Cerebellar nuclear complex (tissue), 1 donor: Measurements from ENCODE around the gene OR52N1.

Experiments used
- DNase-seq, 2 experiments: peaks; one replicate each; lab custom pipeline; 2025; lab: John Stamatoyannopoulos, UW

Gene OR52N1

GRCh38 chr11:5791165-5791564 lies at the start of gene OR52N1:
Gene OR52N1, minus strand, starts transcription at chr11:5791265. Its CDS starts 2,449 bp downstream, at chr11:5788816.
- no peak for DNase-seq

GRCh38 chr11:5837695-5838094 lies 46.6 kb upstream of the OR52N1 start:
- DNase-seq, result no peak

GRCh38 chr11:5833446-5833845 lies 42.4 kb upstream of the OR52N1 start:
- no peak for DNase-seq

GRCh38 chr11:5831196-5831829 lies 40.2 kb upstream of the OR52N1 start:
- no peak for DNase-seq

- DNase-seq, result no peak
Observed at GRCh38 chr11:5818245-5818886, 27.3 kb upstream of the OR52N1 start.

GRCh38 chr11:5815534-5815933 lies 24.5 kb upstream of the OR52N1 start:
- no peak for DNase-seq

GRCh38 chr11:5809905-5810795 lies 19.1 kb upstream of the OR52N1 start:
- no peak for DNase-seq

GRCh38 chr11:5809122-5809519 lies 18.1 kb upstream of the OR52N1 start:
- no peak for DNase-seq

GRCh38 chr11:5808500-5809121 lies 17.5 kb upstream of the OR52N1 start, which contains the start of gene OR52N2:
Gene OR52N2, plus strand, starts transcription at chr11:5808924. Its CDS starts 11,412 bp downstream, at chr11:5820336.
- DNase-seq, result peak in 1 of 2 experiments; percentile 13

GRCh38 chr11:5807580-5807979 lies 16.5 kb upstream of the OR52N1 start:
- no peak for DNase-seq

GRCh38 chr11:5803982-5804381 lies 12.9 kb upstream of the OR52N1 start:
- DNase-seq, result no peak

- no peak for DNase-seq
Observed at GRCh38 chr11:5796541-5796940, 5.5 kb upstream of the OR52N1 start.

GRCh38 chr11:5783255-5783654 lies 7.8 kb downstream of the OR52N1 start, which contains the start of gene OR52N5:
Gene OR52N5, minus strand, starts transcription at chr11:5783355. Its CDS starts 4,721 bp downstream, at chr11:5778634.
- DNase-seq, result no peak

GRCh38 chr11:5767056-5767455 lies 24.0 kb downstream of the OR52N1 start:
- no peak for DNase-seq

GRCh38 chr11:5753943-5754342 lies 37.1 kb downstream of the OR52N1 start, which contains the start of gene OR52N4:
Gene OR52N4, plus strand, starts transcription at chr11:5754243. Its CDS starts 498 bp downstream, at chr11:5754741.
- no peak for DNase-seq

GRCh38 chr11:5749836-5750235 lies 41.2 kb downstream of the OR52N1 start:
- no peak for DNase-seq

- no peak for DNase-seq
Observed at GRCh38 chr11:5746614-5747013, 44.5 kb downstream of the OR52N1 start.

- DNase-seq, result no peak
Observed at GRCh38 chr11:5738431-5738830, 52.6 kb downstream of the OR52N1 start.

GRCh38 chr11:5737670-5738392 lies 53.2 kb downstream of the OR52N1 start:
- no peak for DNase-seq

GRCh38 chr11:5737091-5737490 lies 54.0 kb downstream of the OR52N1 start:
- DNase-seq, result no peak
